Neuronal stem cell (in vitro differentiated cells): Measurements from ENCODE around the gene ARFGAP2.
A peak's percentile ranks its signal among the peaks of the same experiment; 100 is the strongest.

ENCODE experiments used
- DNase-seq: peaks from one replicate; pipeline ENCODE4 v3.0.0-alpha.2; 2013; ENCODE audit warnings: low spot score
- H2AFZ ChIP-seq: one replicate; pipeline ENCODE4 v1.6.1; 2013; ENCODE audit warnings: mild to moderate bottlenecking, low read length, inconsistent platforms
- H2AK5ac ChIP-seq: 2 replicates; pipeline ENCODE4 v1.6.1; 2013; ENCODE audit warnings: low read depth, mild to moderate bottlenecking, inconsistent platforms, low read length, moderate library complexity, mixed read lengths
- H2BK120ac ChIP-seq: 2 replicates; pipeline ENCODE4 v1.6.1; 2013; ENCODE audit warnings: low read depth, mild to moderate bottlenecking, inconsistent platforms, low read length, moderate library complexity, mixed read lengths
- H2BK12ac ChIP-seq: one replicate; pipeline ENCODE4 v1.6.1; 2013; ENCODE audit warnings: low read length, inconsistent platforms
- H2BK15ac ChIP-seq: 2 replicates; pipeline ENCODE4 v1.6.1; 2013; ENCODE audit warnings: mild to moderate bottlenecking, low read length, inconsistent platforms, mixed read lengths
- H2BK5ac ChIP-seq: one replicate; pipeline ENCODE4 v1.6.1; 2013; ENCODE audit warnings: inconsistent platforms, mild to moderate bottlenecking, low read length, moderate library complexity
- H3K14ac ChIP-seq: one replicate; pipeline ENCODE4 v1.6.1; 2013; ENCODE audit warnings: low read length, inconsistent platforms
- H3K18ac ChIP-seq: 2 replicates; pipeline ENCODE4 v1.6.1; 2013; ENCODE audit warnings: low read length, inconsistent platforms
- H3K23ac ChIP-seq: 2 replicates; pipeline ENCODE4 v1.6.1; 2013; ENCODE audit warnings: low read depth, mild to moderate bottlenecking, mixed read lengths, low read length, inconsistent platforms; ENCODE audit not compliant: poor library complexity
- H3K27ac ChIP-seq: replicated peaks from 3 replicates; pipeline ENCODE4 v1.5.1; 2013; ENCODE audit warnings: low read length, inconsistent platforms
- H3K27me3 ChIP-seq, 3 experiments: 2 replicates each; pipeline ENCODE4 v1.6.1; 2013; ENCODE audit warnings: low read length in 3 of 3, mild to moderate bottlenecking in 2 of 3, inconsistent platforms in 1 of 3, low read depth in 1 of 3, mixed read lengths in 1 of 3, moderate library complexity in 1 of 3; ENCODE audit not compliant: control insufficient read depth in 3 of 3, insufficient read depth in 3 of 3
- H3K36me3 ChIP-seq, 2 donors: replicated peaks in 1 of 2; 2 replicates each; pipeline ENCODE4 v1.6.1; 2013; ENCODE audit warnings: low read length in 2 of 2; ENCODE audit not compliant: control insufficient read depth in 2 of 2, insufficient read depth in 2 of 2
- H3K4ac ChIP-seq: 2 replicates; pipeline ENCODE4 v1.6.1; 2013; ENCODE audit warnings: inconsistent platforms, mild to moderate bottlenecking, low read length, moderate library complexity
- H3K4me1 ChIP-seq, 2 donors: 1 replicate in 1 of 2; 2 replicates in 1 of 2; pipeline ENCODE4 v1.6.1; 2013; ENCODE audit warnings: low read length in 2 of 2, low read depth in 1 of 2; ENCODE audit not compliant: control insufficient read depth in 2 of 2, insufficient read depth in 1 of 2
- H3K4me2 ChIP-seq: one replicate; pipeline ENCODE4 v1.6.1; 2013; ENCODE audit warnings: mild to moderate bottlenecking, low read length, inconsistent platforms; ENCODE audit not compliant: insufficient read depth, poor library complexity, severe bottlenecking
- H3K4me3 ChIP-seq, 2 donors: 2 replicates each; pipeline ENCODE4 v1.5.1; 2013; ENCODE audit warnings: low read length in 2 of 2, mild to moderate bottlenecking in 2 of 2, inconsistent platforms in 1 of 2, moderate library complexity in 1 of 2
- H3K79me1 ChIP-seq: one replicate; pipeline ENCODE4 v1.6.1; 2013; ENCODE audit warnings: low read depth, mild to moderate bottlenecking, inconsistent platforms, low read length, moderate library complexity
- H3K9ac ChIP-seq: one replicate; pipeline ENCODE4 v1.6.1; 2013; ENCODE audit warnings: mild to moderate bottlenecking, low read depth, low read length, inconsistent platforms; ENCODE audit not compliant: poor library complexity
- H3K9me3 ChIP-seq, 2 donors: replicated peaks in 1 of 2; 2 replicates each; pipeline versions ENCODE3 to v1.6.1; 2013; ENCODE audit warnings: low read length in 2 of 2, mild to moderate bottlenecking in 2 of 2, inconsistent platforms in 1 of 2, low read depth in 1 of 2, mixed read lengths in 1 of 2, moderate library complexity in 1 of 2; ENCODE audit not compliant: control insufficient read depth in 2 of 2, insufficient read depth in 1 of 2
- H4K8ac ChIP-seq: one replicate; pipeline ENCODE4 v1.6.1; 2013; ENCODE audit warnings: low read depth, mild to moderate bottlenecking, inconsistent platforms, low read length, moderate library complexity
- H4K91ac ChIP-seq: one replicate; pipeline ENCODE4 v1.6.1; 2013; ENCODE audit warnings: low read length, low read depth, mild to moderate bottlenecking, inconsistent platforms; ENCODE audit not compliant: poor library complexity
- WGBS, 2 donors: extraction: QIAGEN DNeasy Blood & Tissue Kit; methylation state at CpG; one replicate each; pipeline ENCODE4 v1.1.7; 2013; ENCODE audit warnings: missing lambda C conversion rate in 2 of 2, mixed read lengths in 1 of 2; ENCODE audit not compliant: insufficient read length in 2 of 2, insufficient replicate concordance in 1 of 2; ENCODE audit errors: extremely low coverage in 2 of 2; 5-methylcytosine and 5-hydroxymethylcytosine counted together

ARFGAP2 gene

DNA sequence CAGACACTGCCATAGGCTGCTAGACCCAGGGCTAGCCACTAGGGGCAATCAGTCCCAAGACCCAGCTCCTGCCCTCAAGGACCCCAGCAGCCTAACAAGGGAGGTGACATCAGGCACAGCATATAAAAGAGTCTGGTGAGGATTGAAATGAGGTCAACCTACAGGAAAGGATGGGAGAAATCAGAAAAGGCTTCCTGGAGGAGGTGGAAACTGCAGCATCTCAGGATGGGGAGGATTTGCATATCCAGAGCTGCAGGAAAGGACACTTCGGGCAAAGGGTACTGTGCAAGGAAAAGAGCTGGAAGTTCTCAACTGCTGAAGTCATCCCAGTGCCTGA, 2.9 kb upstream of the ARFGAP2 start:
- WGBS, 2 donors: no CpG with 5 or more reads among the region's 1 CpG

DNA sequence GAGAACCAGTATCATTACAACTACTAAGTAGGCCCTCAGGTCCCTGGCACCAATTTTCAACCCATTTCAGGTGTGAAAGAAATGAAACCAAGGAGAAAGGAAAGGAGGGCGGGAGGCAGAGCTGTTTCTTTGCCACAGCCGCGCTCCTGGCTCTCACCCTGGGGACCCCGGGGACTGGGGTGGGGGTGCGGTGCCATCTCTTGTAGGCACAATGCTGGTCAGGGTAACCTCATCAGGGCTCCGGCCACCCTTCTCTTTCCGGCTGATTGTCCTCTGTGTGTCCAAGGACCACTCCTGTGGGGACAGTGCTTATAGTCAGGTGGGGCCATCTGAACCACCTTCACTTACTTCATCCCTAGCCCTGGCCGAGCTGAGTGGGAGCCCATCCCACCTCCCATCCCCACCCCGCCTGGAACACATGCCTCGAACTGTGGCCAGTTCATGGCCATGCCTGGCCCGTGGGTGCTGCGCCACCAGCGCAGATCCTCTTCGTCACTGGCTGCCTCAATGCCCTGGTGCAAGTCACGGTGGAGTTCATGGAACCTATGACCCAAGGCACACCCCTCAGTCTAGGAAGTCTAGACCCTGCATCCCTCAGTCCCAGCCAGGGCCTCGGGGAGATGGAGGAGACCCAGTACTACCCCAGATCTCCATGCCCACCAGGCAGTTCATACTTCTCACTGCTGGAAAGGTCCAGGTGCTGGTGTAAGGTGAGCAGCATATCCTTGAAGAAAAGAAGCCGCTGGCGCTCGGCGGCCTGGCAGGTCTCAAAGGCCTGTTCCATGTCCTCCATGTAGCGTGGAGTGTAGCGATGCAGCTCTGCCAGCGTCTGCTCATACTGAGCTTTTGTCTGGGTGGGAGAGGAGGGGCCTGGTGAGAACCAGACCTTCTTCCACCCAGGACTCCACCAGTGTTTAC, 2.3 kb upstream of the ARFGAP2 start:
- Histone ChIP-seq H4K8ac (no peak overlapping the region), H3K9me3 (no peaks in the 10 kb centered on the region), H2BK12ac (peak overlapping the region; percentile 59), H3K4me3 (peak overlapping the region in 1 of 2 donors; percentile 54), H3K4me2 (no peak overlapping the region), H3K9ac (no peak overlapping the region), H3K18ac (no peak overlapping the region), H2BK15ac (peak overlapping the region; percentile 96), H2AK5ac (peak overlapping the region; percentile 97), H2BK5ac (peak overlapping the region; percentile 45), H2BK120ac (no peak overlapping the region), H2AFZ (no peak overlapping the region), H3K4me1 (peaks cover 8 to 15% of the 10 kb centered on the region in 2 donors), H3K14ac (no peak overlapping the region), H3K23ac (no peak overlapping the region), H3K4ac (no peak overlapping the region), H4K91ac (no peak overlapping the region), H3K79me1 (peaks cover 18% of the 10 kb centered on the region), H3K27ac (no peak overlapping the region), H3K27me3 (no peaks in the 10 kb centered on the region), H3K36me3 (peaks cover 11 to 14% of the 10 kb centered on the region in 2 donors)
- WGBS, 2 donors: no CpG with 5 or more reads among the region's 23 CpGs
- DNase-seq: no peak

More for the DNA sequence above, 2.9 kb upstream of the ARFGAP2 start:
- Histone ChIP-seq H2AFZ (no peak overlapping the region), H3K4me2 (no peak overlapping the region), H2BK5ac (no peak overlapping the region), H3K36me3 (peaks cover 11% of the 10 kb centered on the region in 2 donors), H3K9me3 (no peaks in the 10 kb centered on the region), H3K23ac (no peak overlapping the region), H3K18ac (no peak overlapping the region), H3K4ac (no peak overlapping the region), H4K91ac (no peak overlapping the region), H2BK15ac (peak overlapping the region; percentile 23), H3K4me1 (peaks cover 9 to 15% of the 10 kb centered on the region in 2 donors), H3K4me3 (no peak overlapping the region), H3K9ac (no peak overlapping the region), H2BK12ac (no peak overlapping the region), H3K14ac (no peak overlapping the region), H3K27ac (no peak overlapping the region), H4K8ac (no peak overlapping the region), H3K27me3 (no peaks in the 10 kb centered on the region), H2AK5ac (peak overlapping the region; percentile 97), H2BK120ac (no peak overlapping the region), H3K79me1 (peaks cover 17% of the 10 kb centered on the region)
- peak; percentile 32 for DNase-seq

DNA sequence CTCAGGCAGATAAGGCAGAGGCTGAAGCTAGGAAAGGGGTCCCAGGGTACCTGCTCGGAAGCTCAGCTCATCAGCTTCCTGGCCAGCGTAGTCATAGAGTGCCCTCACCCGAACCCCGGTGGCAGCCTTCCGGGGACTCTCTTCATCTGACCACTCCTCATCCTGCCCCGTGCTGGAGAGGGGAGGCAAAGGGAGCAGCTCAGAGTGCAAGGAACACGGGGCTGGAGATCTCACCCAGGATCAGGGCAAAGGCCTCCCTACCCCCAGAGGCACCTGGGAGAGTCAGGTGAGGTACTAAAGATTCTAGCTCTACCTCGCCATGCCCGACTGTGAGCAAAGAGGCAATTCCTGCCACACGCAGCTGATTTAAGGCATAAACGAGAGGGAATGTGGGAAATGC, 1.6 kb upstream of the ARFGAP2 start:
- Histone ChIP-seq H2BK15ac (peak overlapping the region; percentile 42), H2BK5ac (peak overlapping the region; percentile 2), H3K36me3 (peaks cover 16 to 21% of the 10 kb centered on the region in 2 donors), H2BK120ac (peak overlapping the region; percentile 4), H3K4me1 (peaks cover 8 to 15% of the 10 kb centered on the region in 2 donors), H3K18ac (no peak overlapping the region), H4K8ac (no peak overlapping the region), H3K9me3 (no peaks in the 10 kb centered on the region), H3K9ac (no peak overlapping the region), H3K23ac (no peak overlapping the region), H3K79me1 (peaks cover 22% of the 10 kb centered on the region), H3K27me3 (no peaks in the 10 kb centered on the region), H3K4me2 (no peak overlapping the region), H3K4ac (no peak overlapping the region), H3K27ac (no peak overlapping the region), H2AK5ac (peak overlapping the region; percentile 97), H2BK12ac (peak overlapping the region; percentile 4), H3K14ac (no peak overlapping the region), H2AFZ (peak overlapping the region; percentile 98), H3K4me3 (no peak overlapping the region), H4K91ac (peak overlapping the region; percentile 60)
- no CpG with 5 or more reads among the region's 11 CpGs for WGBS, 2 donors
- no peak for DNase-seq

DNA sequence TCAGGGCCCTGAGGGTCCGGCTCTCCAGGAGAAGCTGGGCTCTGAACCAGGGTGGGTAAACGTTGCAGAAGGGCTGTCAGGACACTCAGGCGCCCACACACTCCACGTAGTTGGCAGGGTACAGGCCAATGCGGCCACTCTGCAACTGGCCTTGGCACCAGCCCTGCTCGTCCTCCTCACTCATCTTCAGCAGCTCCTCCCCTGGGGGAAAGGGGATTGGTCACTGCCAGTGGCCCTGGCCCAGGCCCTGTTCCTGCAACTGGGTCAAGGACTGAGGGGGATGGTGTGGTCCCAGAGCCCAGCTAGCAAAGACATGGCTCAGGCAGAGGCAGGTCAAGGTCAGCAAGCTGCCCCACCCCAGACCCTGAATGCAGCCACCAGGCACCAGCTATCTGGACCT, 1.2 kb upstream of the ARFGAP2 start:
- no peak overlapping the region for H3K9ac ChIP-seq
- peak overlapping the region in 1 of 2 donors; percentile 90 for H3K4me3 ChIP-seq
- peaks cover 23% of the 10 kb centered on the region for H3K79me1 ChIP-seq
- H3K27ac ChIP-seq: peak overlapping the region; percentile 21
- no peak overlapping the region for H3K4ac ChIP-seq
- peaks cover 17 to 26% of the 10 kb centered on the region in 2 donors for H3K36me3 ChIP-seq
- peak overlapping the region; percentile 42 for H2BK15ac ChIP-seq
- H3K23ac ChIP-seq: no peak overlapping the region
- peaks cover 8 to 15% of the 10 kb centered on the region in 2 donors for H3K4me1 ChIP-seq
- peak overlapping the region; percentile 98 for H2AFZ ChIP-seq
- no peak overlapping the region for H3K14ac ChIP-seq
- no CpG with 5 or more reads among the region's 6 CpGs for WGBS, 2 donors
- H4K91ac ChIP-seq: peak overlapping the region; percentile 60
- H2BK12ac ChIP-seq: peak overlapping the region; percentile 4
- no peak overlapping the region for H4K8ac ChIP-seq
- H3K27me3 ChIP-seq: no peaks in the 10 kb centered on the region
- peak overlapping the region; percentile 23 for H3K18ac ChIP-seq
- DNase-seq: no peak
- H3K9me3 ChIP-seq: no peaks in the 10 kb centered on the region
- peak overlapping the region; percentile 2 for H2BK5ac ChIP-seq
- H2AK5ac ChIP-seq: peak overlapping the region; percentile 97
- peak overlapping the region; percentile 4 for H2BK120ac ChIP-seq
- H3K4me2 ChIP-seq: no peak overlapping the region
